ENCODE measurements around the gene IMP3.
"Not testable (repeated sequence)": the region's sequence is repeated elsewhere in the genome, so short reads cannot be mapped to it uniquely, and the experiment has no call there.

Gene IMP3

DNA sequence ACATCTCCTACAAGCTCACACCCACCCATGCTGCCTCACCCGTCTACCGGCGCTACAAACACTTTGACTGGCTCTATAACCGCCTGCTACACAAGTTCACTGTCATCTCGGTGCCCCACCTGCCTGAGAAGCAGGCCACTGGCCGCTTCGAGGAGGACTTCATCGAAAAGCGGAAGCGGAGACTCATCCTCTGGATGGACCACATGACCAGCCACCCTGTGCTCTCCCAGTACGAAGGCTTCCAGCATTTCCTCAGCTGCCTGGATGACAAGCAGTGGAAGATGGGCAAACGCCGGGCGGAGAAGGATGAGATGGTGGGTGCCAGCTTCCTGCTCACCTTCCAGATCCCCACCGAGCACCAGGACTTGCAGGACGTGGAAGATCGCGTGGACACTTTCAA, 9.8 kb upstream of the IMP3 start:
- no peak for DNase-seq

DNA sequence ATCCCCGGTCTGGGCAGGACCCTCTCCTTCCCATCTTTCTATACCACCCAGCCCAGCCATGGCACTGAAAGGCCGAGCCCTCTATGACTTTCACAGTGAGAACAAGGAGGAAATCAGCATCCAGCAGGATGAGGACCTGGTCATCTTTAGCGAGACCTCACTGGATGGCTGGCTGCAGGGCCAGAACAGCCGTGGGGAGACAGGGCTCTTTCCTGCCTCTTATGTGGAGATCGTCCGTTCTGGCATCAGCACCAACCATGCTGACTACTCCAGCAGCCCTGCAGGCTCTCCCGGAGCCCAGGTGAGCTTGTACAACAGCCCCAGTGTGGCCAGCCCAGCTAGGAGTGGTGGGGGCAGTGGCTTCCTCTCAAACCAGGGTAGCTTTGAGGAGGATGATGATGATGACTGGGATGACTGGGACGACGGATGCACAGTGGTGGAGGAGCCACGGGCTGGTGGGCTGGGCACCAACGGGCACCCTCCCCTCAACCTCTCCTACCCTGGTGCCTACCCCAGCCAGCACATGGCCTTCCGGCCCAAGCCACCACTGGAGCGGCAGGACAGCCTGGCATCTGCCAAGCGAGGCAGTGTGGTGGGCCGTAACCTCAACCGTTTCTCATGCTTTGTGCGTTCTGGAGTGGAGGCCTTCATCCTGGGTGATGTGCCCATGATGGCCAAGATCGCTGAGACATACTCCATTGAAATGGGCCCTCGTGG, 9.2 kb upstream of the IMP3 start:
- no peak for DNase-seq

DNA sequence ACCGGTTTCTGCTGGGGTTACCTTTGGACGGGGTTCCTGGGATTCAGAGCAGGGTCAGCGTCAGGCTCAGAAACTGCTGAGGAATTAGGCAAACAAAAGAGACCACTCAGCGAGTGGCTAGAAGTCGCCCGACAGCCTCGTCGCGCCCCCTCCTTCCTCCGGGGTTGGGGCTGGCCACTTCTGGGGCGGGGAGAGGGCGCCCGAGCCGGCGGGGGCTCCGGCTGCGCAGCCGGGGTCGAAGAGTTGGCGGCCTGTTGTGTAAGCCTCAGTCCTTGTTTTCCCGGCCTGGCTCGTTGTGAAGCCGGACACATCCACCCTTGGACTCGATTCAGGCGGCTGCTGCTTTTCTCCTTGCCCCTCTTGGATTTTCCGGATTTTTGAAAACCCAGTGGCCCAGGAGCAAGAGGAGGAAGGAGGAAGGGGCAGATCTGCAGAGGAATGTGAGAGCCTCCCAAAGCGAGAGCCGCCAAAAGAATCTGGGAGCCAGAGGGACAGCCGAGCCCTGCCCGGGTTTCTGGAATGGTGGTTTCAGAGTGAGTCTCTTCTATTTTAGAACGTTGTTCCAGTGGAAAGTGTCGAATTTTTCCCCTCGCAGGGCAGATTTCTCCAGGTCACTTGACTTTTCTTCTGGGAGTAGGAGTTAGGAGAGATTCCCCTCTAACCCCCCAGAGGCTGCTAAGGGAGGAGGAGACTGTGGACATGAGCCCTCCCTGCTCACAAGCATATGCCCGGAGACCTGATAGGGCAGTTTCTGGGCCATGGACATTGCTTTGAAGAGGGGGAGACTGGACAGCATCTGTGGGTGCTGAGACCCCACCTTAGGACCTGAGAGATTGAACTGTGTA, 8.4 kb upstream of the IMP3 start:
- no peak for DNase-seq

DNA sequence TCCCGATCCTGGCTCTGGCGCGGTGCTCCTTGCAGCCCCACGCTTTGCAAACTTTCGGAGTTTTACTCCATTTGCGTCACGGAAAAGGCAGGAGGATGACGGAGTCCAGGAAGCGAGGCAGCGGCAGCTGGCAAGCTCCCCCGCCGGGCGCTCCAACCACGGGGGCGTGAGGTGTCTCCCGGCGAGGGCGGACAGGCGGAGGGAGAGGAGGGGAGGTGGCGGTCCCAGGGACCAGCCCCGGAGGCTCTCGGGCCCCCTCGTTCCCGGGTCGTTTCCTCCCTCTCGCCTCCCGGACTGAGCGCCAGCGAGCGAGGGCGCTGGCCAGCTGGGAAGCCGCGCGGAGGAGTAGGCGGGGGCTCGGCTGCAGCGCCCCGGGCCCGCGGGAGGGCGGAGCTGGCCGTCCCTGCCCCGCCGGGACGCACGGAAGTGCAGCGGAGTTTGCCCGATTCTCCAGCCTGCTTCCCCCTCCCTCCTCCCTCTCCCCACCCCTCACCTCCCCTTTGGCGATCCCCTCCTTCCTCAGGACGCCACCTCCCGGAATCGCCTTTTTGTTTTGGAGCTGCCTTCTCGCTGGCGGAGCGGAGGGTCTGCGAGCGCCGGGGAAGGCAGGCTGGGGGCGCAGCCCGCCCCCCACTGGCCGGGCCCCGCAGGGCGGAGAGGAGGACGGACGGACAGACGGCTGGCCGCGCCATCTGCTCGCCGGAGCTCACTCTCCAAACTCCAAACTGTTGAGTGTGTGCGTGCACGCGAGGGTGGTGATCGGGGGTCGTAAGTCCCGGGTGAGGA, 7.5 kb upstream of the IMP3 start, which contains the start of gene SNX33:
Gene SNX33, plus strand, starts transcription at position 543 of the 786 bp plus-strand sequence. CDS start 1,191 bp downstream, outside the sequence.
- DNase-seq, result peak; percentile 32

DNA sequence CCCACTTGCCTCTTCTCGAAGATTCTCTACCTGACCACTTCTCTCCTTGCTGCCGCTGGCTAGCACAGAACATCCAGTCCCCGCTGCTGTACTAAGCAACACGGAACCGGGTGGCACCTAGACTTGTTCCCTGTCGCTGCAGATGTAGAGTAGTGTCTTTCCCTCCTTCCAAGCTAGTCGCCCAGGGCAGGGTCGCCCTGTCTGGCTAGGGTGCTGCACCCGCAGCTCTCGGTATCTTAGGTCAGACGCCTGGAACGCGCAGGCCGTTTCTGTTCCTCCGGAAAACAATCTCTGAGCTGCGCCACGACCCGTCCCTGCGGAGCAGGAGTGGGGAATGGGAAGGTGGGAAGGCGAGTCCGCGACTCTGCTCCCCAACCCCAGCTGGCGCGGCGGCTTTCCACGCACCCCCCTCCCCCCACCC, 6.9 kb upstream of the IMP3 start:
- DNase-seq, result no peak

DNA sequence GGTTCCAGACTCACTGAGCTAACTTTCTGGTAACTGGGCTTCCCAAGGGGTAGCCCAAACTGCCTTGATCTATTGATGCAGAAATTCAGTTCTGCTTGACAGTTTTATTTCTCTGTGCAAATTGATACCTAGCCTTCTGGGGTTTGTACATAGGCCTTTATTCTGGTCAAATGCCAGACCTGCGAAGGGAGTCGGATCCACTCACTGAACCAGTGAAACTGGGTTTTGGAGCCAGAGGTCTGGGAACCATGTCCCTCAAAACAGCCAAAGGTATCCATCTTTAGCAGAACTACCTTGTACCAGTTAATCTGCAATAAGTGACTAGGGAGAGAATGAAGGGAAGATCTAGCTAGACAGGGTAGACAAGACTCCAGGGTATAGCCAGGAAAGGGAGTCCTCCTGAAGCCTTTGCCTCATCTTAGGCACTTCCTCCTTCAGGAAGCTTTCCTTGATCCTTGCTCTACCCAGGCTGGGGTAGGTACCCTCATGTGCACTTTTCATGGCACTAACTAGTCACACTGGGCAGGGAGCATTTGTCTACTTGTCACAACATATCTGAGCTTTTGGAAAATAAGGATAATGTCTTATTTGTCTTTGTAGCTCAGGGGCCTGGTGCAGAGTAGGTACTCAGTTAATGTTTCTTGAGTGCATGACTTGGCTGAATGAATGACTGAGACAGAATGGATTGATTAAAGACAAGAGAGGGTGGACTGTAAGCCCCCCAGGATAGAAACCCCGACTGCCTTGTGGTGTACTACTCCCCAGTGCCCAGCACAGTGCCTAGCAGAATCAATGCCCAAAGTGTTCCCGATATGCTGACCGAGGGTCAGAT, 6.3 kb upstream of the IMP3 start:
- DNase-seq, result no peak

DNA sequence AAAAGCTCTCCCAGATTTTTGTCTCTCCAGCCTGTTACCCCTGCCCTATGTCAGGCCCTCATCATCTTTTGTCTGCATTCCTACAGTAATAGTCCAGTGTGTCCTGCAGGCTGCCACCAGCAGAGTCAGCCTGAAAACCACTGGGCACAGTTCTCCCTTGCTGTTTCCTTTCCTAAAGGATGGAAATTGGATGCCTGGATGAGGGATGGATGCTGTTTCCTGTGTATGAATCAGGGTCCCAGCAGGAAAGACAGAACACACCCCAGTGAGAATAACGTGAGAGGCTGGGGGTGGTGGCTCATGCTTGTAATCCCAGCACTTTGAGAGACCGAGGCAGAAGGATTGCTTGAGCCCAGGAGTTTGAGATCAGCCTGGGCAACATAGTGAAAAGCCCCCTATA, 4.4 kb upstream of the IMP3 start:
- no peak for DNase-seq

DNA sequence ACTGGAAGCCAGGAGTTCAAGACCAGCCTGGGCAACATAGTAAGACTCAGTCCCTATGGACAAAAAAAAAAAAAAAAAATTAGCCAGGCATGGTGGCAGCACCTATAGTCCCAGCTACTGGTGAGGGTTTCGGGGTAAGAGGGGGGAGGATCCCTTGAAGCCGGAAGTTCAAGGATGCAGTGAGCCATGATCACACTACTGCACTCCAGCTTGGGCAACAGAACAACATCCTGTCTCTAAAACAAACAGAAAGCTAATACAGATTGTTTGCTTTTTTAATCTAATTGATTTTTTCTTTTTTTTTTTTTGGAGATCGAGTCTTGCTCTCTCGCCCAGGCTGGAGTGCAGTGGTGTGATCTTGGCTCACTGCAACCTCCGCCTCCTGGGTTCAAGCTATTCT, 1.6 kb upstream of the IMP3 start:
- no peak for DNase-seq

DNA sequence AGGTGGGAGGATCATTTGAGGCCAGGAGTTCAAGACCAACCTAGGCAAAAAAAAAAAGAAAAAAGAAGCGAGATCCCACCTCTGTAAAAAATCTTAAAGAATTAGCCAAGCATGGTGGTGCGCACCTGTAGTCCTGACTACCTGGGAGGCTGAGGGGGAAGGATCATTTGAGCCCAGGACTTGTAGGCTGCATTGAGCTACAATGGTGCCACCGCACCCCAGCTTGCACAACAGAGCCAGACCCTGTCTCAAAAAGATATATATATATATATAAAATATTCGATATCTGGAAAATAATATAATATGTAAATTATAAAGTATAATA, 1.1 kb upstream of the IMP3 start:
- DNase-seq, result no peak

DNA sequence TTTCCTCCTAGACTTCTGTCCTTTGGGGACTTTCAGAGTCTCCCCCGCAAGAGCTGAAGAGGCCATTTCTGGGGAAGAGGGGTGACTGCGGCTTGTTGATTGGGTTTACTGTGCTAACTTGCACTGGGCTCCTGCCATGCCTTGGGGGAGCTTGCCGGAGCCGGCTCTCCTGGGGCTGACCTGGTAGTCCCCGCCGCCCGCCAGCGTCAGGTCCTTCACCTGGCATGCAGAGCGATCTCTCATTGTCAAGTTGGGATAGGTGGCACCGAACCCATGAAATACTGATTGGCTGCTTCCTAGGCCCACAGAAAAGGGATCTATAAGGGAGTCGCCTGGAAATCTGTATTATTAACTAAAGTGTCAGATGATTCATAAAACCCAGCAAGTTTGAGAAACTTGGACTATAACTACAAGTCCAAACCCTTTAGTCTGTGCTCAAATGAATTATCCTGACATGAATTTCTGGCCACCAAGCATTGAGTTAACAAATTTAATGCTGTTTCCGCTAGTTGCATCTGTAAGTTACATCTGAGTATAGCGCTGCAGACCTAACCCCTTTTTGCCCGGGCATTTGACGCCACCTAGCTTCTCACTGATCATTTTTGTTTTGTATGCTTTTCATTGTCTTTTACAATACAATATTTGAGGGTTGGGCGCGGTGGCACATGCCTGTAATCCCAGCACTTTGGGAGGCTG, 607 bp upstream of the IMP3 start:
- peak; percentile 56 for DNase-seq

DNA sequence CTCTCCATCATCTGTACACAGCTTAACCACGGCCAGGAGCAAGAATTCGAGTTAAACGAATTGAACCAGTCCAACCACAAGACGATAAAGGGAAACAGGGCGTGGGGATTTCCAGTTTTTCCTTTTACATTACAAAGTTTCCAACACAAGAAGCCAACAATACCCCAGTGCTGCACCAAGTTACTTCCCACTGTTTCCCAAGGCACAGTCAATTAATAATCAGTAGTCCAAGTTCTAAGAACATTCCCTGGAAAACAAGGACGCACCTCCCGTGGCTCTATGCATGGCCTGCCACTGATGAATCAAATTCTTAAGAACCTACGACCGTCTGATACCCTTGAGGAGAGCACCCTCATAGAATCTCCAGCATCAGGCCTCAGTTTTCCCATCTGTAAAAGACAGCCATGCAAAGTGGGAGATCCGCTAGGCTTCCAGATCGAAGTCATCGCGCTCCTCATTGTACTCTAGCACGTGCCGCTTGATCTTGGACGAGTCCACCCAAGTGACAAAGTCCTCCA, 774 bp downstream of the IMP3 start:
- DNase-seq, result no peak

DNA sequence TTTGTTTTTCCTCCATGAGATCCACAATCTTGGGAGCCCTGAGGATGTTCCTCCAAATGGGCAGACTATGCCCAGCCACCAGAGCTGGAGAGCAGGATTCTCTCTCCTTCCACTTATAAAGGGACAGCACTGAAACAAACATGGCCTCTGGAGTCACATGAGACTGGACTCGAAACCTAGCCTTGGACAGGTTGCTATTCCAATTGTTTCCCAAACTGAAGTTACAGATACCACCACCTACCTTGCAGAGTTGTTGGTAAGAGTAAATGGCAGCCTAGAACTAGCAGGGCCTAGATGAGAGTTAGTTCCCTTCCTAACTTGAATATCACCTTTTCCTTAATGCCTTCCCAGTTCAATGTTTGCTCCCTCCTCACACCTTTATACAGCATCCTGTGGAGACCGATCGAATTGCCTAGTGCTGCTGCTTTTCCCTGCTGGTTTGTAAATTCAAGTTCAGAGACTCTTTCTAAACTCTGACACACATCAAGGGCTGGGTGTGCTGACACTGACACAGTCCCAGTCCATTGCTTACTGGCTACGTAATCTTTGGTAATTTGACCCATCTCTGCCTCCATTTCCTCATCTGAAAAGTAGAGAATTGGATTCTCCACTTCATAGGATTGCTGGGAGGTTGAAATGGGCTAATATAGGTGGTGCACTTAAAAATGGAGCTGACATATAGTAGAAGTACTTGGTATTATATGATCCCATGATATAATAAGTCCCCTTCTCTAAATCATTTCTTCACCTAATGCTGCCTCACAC, 2.6 kb downstream of the IMP3 start:
- no peak for DNase-seq

DNA sequence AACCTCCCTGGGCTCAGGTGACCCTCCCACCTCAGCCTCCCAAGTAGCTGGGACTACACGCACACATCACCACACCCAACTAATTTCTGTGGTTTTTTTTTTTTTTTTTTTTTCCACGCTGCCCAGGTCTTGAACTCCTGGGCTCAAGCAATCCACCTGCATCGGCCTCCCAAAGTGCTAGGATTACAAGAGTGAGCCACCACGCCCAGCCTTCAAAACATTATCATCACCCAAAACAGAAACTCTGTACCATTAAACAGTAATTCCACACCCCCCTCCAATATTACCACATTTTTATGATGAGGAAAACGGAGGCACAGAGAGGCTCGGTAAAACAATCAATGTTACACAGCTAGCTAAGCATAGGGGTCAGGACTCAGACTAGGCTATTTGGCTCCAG, 4.0 kb downstream of the IMP3 start:
- DNase-seq, result no peak

DNA sequence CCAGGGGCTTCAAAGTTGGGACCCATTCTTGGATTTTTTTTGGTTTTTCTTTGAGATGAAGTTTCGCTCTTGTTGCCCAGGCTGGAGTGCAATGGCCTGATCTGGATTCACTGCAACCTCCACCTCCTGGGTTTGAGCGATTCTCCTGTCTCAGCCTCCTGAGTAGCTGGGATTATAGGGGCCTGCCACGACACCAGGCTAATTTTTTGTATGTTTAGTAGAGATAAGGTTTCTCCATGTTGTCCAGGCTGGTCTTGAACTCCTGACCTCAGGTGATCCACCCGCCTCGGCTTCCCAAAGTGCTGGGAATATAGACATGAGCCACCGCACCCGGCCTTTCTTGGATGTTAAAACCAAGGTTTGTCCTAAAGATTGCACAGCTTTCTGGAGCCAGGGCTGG, 6.1 kb downstream of the IMP3 start:
- not testable (repeated sequence) for DNase-seq

DNA sequence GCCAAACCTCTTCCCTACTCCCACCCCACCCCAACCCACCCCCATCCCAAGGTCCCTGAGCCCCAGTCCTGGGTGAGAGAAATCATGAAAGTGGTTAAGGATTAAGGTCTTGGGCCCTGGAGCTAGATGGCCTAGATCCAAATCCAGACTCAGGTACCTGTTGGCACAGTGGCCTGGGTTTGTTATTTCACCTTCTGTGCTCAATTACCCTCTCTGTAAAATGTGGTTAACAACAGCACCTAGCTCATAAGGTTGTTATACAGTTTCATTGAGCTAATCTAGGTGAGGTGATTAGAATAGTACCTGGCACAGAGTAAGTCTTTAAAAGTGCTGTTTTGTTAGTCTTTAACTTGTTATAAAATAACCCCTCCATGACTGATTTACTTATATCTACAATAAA, 8.1 kb downstream of the IMP3 start:
- DNase-seq, result no peak

DNA sequence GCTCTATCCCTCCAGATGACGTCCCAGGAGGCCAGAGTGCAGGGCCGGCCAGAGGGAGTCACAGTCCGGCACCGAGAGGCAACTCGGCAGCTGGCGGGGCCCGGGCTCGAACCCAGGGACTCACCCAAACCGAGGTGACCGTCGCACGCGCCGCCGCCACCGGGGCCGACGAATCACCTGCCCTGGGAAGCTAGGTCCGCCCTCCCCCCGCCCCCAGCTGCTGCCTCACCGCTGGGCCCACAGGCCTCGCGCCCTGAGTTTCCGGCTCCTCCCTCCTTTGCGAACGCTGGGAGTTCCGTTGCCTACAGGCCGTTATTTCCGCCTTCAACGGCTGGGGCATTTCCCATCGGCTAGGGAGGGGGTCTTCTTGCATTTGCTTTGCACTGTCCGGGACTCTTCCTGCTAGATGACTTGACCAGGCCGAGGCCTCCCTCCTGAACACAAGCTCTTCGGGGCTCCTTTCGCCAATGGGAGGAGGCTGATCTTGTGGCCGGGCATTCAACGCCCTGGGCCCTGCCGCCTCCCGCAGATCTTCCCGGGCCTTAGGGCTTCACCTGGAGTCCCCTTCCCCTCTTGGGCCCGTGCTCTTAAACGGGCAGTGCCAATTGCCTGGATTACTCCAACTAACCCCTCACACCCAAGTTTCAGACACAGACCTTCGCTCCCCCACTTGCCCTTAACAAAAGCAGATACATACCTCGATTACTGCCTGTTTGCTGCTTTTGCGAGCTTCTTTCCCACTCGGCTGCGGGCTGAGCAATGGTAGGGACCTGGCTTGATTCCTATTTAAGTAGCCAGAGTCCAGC, 14.3 kb downstream of the IMP3 start, which contains the start of gene SNUPN:
Gene SNUPN, minus strand, starts transcription at position 184 of the 806 bp plus-strand sequence. CDS start 4,674 bp downstream, outside the sequence.
- DNase-seq, result peak; percentile 92

DNA sequence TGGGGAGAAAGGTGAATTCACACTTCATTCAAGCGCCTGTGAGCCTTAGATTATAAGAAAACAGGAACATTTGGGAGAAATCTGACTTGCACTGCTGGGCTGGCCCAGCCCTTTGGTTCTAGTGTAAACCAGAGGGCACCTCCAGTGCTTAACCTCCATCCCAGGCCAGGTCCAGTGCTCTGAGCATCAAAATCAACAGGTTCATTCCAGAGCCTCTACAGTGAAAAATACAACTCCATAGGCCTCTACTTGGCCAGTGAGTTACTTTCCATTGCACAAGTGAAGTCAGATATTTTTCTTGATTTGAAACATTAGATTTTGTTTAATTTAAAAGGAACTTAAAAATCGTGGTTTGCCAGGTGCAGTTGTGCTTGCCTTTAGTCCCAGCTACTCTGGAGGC, 17.5 kb downstream of the IMP3 start:
- no peak for DNase-seq

DNA sequence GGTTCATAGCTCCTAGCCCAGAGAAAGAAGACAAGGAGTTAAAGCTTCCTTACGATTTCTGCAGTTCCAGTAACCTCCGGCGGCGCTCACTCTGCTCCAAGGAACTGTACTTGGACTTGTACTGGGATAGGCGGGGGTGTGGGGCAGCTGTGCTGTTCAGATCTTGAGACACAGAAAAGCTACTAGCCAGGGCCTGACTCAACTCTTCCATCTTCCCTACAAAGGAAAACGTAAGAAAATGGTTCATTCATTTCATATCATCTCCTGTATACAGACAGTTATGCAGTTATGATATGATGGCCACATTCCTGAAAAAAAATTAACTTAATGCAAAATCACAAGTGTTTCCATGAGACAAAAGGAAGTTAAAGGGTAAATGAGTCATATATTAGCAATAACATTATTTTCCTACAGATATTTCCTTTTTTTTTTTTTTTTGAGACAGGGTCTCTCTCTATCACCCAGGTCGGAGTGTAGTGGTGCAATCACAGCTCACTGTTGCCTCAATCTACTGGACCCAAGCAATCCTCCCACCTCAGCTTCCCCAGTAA, 19.1 kb downstream of the IMP3 start:
- DNase-seq, result no peak

DNA sequence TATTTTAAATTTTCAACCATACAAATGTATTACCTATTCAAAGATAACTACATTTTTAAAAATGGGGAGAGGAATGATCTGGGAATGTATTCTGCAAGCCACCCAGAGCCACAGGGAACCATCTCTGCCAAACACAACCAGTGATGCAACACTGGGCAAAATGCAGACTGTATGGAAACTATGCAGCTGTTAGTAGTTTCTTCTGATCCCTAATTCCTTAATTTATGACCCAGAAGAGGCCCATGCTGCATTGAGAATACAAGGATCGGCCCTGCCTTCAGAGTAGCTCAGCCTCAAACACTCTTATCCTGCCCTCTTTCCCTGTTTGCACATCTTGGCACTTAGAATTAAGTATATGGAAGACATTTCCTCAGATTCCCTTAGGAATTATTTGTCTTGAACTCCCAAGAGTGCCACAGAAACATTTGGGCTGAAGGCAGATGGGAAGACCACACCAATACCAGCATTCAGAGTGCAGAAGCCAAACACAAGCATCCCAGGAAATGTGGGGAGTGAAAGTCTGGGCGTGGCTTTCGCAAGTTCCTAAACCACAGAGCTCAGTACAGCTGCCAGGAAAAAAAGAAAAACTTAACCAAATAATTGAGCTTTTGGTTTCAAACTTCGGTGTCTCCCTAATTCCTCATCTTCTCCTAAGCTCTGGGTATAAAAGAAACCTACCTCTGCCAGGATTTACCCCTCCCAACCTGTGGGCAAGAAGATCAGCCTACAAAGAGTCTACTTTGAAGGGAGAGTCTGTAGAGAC, 19.8 kb downstream of the IMP3 start:
- DNase-seq, result no peak

Data from CD4-positive, alpha-beta T cell treated with Interleukin-15 for 1 hour (primary cell).